ENCODE measurements around the gene CHST13.

DNA sequence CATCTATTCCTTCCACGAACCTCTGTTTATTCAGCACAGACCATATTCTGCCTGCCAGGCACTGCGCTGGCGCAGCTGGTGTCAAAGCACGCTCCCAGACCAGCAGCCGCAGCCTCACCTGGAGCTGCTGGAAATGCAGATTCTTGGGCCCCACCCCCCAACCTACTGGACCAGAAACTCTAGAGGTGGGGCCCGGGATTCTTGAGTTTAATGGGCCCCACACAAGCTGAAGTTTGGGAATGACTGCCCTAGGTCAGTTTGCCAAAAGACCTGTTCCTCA, 7.0 kb downstream of the CHST13 start:
- TF ChIP-seq ELK4 (IDR thresholded peaks at IDR 0.05; ENCODE audit: borderline replicate concordance, low read depth, low read length) (no peak), ZNF155 (tag by site-specific recombination; IDR thresholded peaks at IDR 0.05) (no peak), KLF10 (tag by site-specific recombination; IDR thresholded peaks at IDR 0.05) (no peak)
